Naive thymus-derived CD8-positive, alpha-beta T cell (primary cell): Measurements from ENCODE around the gene MEF2D. TPM values are rescaled to one million over a fixed set of nuclear protein-coding genes. Genes with fewer than 3 reads are reported as not detected.

ENCODE experiments used
- ATAC-seq, 2 donors: fragments of 150-1000 bp; cut with Tn5 transposase in 1 of 2; sonication (Bioruptor Pico), chemical (Tn5 transposase) in 1 of 2; 1 replicate in 1 of 2; 2 replicates in 1 of 2; pipeline ENCODE4 v1.10.0; 2021; ENCODE audit warnings: mild to moderate bottlenecking in 2 of 2, moderate library complexity in 2 of 2
- POLR2A ChIA-PET: fragments of 350-600 bp; sonication (Branson Sonifier 250); formaldehyde crosslinking; loops from one replicate; lab custom pipeline; 2021; ENCODE audit warnings: antibody characterized with exemption; lab: Charles Lee
- DNase-seq, 10 donors: peaks; one replicate each; pipeline versions ENCODE4 v3.0.0 to v3.0.0-alpha.2; 2020 to 2022
- H3K27ac Mint-ChIP-seq, 10 donors: one replicate each; pipeline ENCODE4 v1.8.0; 2020 to 2022; ENCODE audit warnings: mild to moderate bottlenecking in 10 of 10, mixed read lengths in 10 of 10, moderate library complexity in 4 of 10, inconsistent platforms in 1 of 10
- H3K27me3 Mint-ChIP-seq, 5 donors: one replicate each; pipeline ENCODE4 v1.8.0; 2021 to 2022; ENCODE audit warnings: mixed read lengths in 5 of 5
- H3K36me3 Mint-ChIP-seq, 3 donors: one replicate each; pipeline ENCODE4 v1.8.0; 2020 to 2022; ENCODE audit warnings: mixed read lengths in 3 of 3, mild to moderate bottlenecking in 2 of 3, inconsistent platforms in 1 of 3
- H3K4me1 Mint-ChIP-seq, 4 donors: one replicate each; pipeline ENCODE4 v1.8.0; 2021 to 2022; ENCODE audit warnings: mixed read lengths in 4 of 4
- H3K4me3 Mint-ChIP-seq, 10 donors: one replicate each; pipeline ENCODE4 v1.8.0; 2020 to 2022; ENCODE audit warnings: mild to moderate bottlenecking in 10 of 10, mixed read lengths in 10 of 10, moderate library complexity in 6 of 10, inconsistent platforms in 1 of 10
- H3K9me3 Mint-ChIP-seq, 9 donors: one replicate each; pipeline ENCODE4 v1.8.0; 2020 to 2022; ENCODE audit warnings: mixed read lengths in 9 of 9, mild to moderate bottlenecking in 3 of 9, inconsistent platforms in 1 of 9, moderate library complexity in 1 of 9
- microRNA-seq: library from miRNA; unstranded; fragments of <30 nt; microRNA quantifications from one replicate; pipeline ENCODE4 v1.2.0, GENCODE V29; 2022; ENCODE audit warnings: borderline microRNAs expressed
- polyA plus RNA-seq, 3 donors: library from polyadenylated mRNA; unstranded; fragments of 300-500 nt; fragmentation: Illumina TruSeq; gene quantifications; one replicate each; pipeline ENCODE4 v1.2.3, GENCODE V29; 2021
- total RNA-seq, 8 experiments: library from RNA in 2 of 8; stranded (reverse) in 2 of 8; gene quantifications; one replicate each; pipeline ENCODE4 v1.2.3 and lab custom pipeline; 2021 to 2026

MEF2D gene
- total and polyA plus RNA-seq, 5 experiments from 2014 or later = 6.4 to 73.2 (median 12.6) TPM

- Mint-ChIP-seq H3K4me1 (peaks cover 11 to 29% (median 24%) of the 10 kb centered on the region in 4 donors), H3K9me3 (no peaks in the 10 kb centered on the region), H3K36me3 (no peaks in the 10 kb centered on the region), H3K4me3 (peak overlapping the region; percentile 84 to 97 (median 90)), H3K27me3 (peaks cover 41 to 96% (median 70%) of the 10 kb centered on the region in 5 donors), H3K27ac (peak overlapping the region; percentile 51 to 92 (median 75))
- ATAC-seq = peak; percentile 71 to 79
- POLR2A ChIA-PET = interaction anchor here (0.6 kb wide), 3 partner anchors 65 to 1111 kb away, joined by 3 to 4 read pairs (median 4); no protein-coding TSS in a partner anchor
- DNase-seq = peak in 9 of 10 donors; percentile 12 to 59 (median 33)
Observed at GRCh38 chr1:156420205-156421061, 80.1 kb downstream of the MEF2D start.

- DNase-seq = peak in 9 of 10 donors; percentile 30 to 71 (median 52)
- H3K27me3 Mint-ChIP-seq = peaks cover 42 to 97% (median 72%) of the 10 kb centered on the region in 5 donors
Observed at GRCh38 chr1:156419854-156420204, 80.7 kb downstream of the MEF2D start.

GRCh38 chr1:156418416-156419070 lies 82.0 kb downstream of the MEF2D start:
- ATAC-seq = no peak
- H3K27me3 Mint-ChIP-seq = peaks cover 40 to 97% (median 69%) of the 10 kb centered on the region in 5 donors
- peaks cover 11 to 29% (median 24%) of the 10 kb centered on the region in 4 donors for H3K4me1 Mint-ChIP-seq
- no peaks in the 10 kb centered on the region for H3K9me3 Mint-ChIP-seq
- peaks cover 0 to 2% (median 0%) of the 10 kb centered on the region in 3 donors for H3K36me3 Mint-ChIP-seq
- POLR2A ChIA-PET = interaction anchor here (0.7 kb wide), 1 partner anchor 15 kb away, joined by 3 read pairs; no protein-coding TSS in a partner anchor
- DNase-seq = no peak
- H3K27ac Mint-ChIP-seq = no peak overlapping the region
- peak overlapping the region in 3 of 10 donors; percentile 45 to 91 (median 90) for H3K4me3 Mint-ChIP-seq

More at GRCh38 chr1:156419854-156420204, 80.7 kb downstream of the MEF2D start:
- no peaks in the 10 kb centered on the region for H3K9me3 Mint-ChIP-seq
- ATAC-seq = peak; percentile 69 to 72
- POLR2A ChIA-PET = interaction anchor here (0.6 kb wide), 2 partner anchors 65 to 629 kb away, joined by 3 to 4 read pairs; no protein-coding TSS in a partner anchor
- no peaks in the 10 kb centered on the region for H3K36me3 Mint-ChIP-seq
- peak overlapping the region in 9 of 10 donors; percentile 51 to 92 (median 77) for H3K27ac Mint-ChIP-seq
- peak overlapping the region; percentile 84 to 97 (median 90) for H3K4me3 Mint-ChIP-seq
- H3K4me1 Mint-ChIP-seq = peaks cover 11 to 29% (median 24%) of the 10 kb centered on the region in 4 donors

GRCh38 chr1:156417401-156418020 lies 83.1 kb downstream of the MEF2D start:
- POLR2A ChIA-PET = no interaction called here
- H3K4me1 Mint-ChIP-seq = peaks cover 11 to 29% (median 24%) of the 10 kb centered on the region in 4 donors
- H3K9me3 Mint-ChIP-seq = no peaks in the 10 kb centered on the region
- DNase-seq = no peak
- peaks cover 0 to 2% (median 0%) of the 10 kb centered on the region in 3 donors for H3K36me3 Mint-ChIP-seq
- H3K27ac Mint-ChIP-seq = no peak overlapping the region
- H3K4me3 Mint-ChIP-seq = no peak overlapping the region
- ATAC-seq = no peak
- peaks cover 35 to 97% (median 63%) of the 10 kb centered on the region in 5 donors for H3K27me3 Mint-ChIP-seq

GRCh38 chr1:156416993-156417392 lies 83.6 kb downstream of the MEF2D start:
- peaks cover 0 to 2% (median 0%) of the 10 kb centered on the region in 3 donors for H3K36me3 Mint-ChIP-seq
- peaks cover 33 to 93% (median 60%) of the 10 kb centered on the region in 5 donors for H3K27me3 Mint-ChIP-seq
- no peak for DNase-seq
- H3K4me3 Mint-ChIP-seq = no peak overlapping the region
- peaks cover 10 to 27% (median 22%) of the 10 kb centered on the region in 4 donors for H3K4me1 Mint-ChIP-seq
- ATAC-seq = no peak
- no peak overlapping the region for H3K27ac Mint-ChIP-seq
- POLR2A ChIA-PET = no interaction called here
- H3K9me3 Mint-ChIP-seq = no peaks in the 10 kb centered on the region

GRCh38 chr1:156414461-156415064 lies 86.0 kb downstream of the MEF2D start:
- DNase-seq = no peak
- Mint-ChIP-seq H3K4me1 (peaks cover under 1 to 6% (median 3%) of the 10 kb centered on the region in 4 donors), H3K4me3 (no peak overlapping the region), H3K9me3 (no peaks in the 10 kb centered on the region), H3K27me3 (peaks cover 38 to 94% (median 55%) of the 10 kb centered on the region in 5 donors), H3K36me3 (peaks cover 0 to 2% (median 0%) of the 10 kb centered on the region in 3 donors), H3K27ac (no peak overlapping the region)
- POLR2A ChIA-PET = no interaction called here
- ATAC-seq = no peak

Small RNAs within 50 kb of the gene (microRNA-seq; reads per million reads assigned to microRNA genes)
- not detected for gene MIR9-1

Other genes with a start within 250 kb of the MEF2D start
- 10 to 100 TPM; 66.7 to 68.9 TPM for gene SMG5, start 217.9 kb downstream of the MEF2D start, total RNA-seq
- 10 to 100 TPM in 2 of 3 donors, 1 to 10 TPM in 1; 9.5 to 28.4 (median 11.1) TPM for gene SMG5, start 217.9 kb downstream of the MEF2D start, polyA plus RNA-seq
- gene TMEM79, start 216.4 kb downstream of the MEF2D start, total RNA-seq = 10 to 100 TPM; 15.0 to 15.6 TPM
- 1 to 10 TPM; 2.5 to 9.6 (median 4.8) TPM for gene TMEM79, start 216.4 kb downstream of the MEF2D start, polyA plus RNA-seq
- 10 to 100 TPM; 22.1 to 23.3 TPM for gene GLMP, start 205.1 kb downstream of the MEF2D start, total RNA-seq
- 10 to 100 TPM; 12.1 to 22.2 (median 17.3) TPM for gene GLMP, start 205.1 kb downstream of the MEF2D start, polyA plus RNA-seq
- gene VHLL, start 201.5 kb downstream of the MEF2D start, total RNA-seq = under 1 TPM in 1 of 2 experiments, not detected in 1; 0.78 TPM
- gene VHLL, start 201.5 kb downstream of the MEF2D start, polyA plus RNA-seq = not detected
- 100 to 1,000 TPM; 142 to 154 TPM for gene CCT3, start 162.5 kb downstream of the MEF2D start, total RNA-seq
- gene CCT3, start 162.5 kb downstream of the MEF2D start, polyA plus RNA-seq = 100 to 1,000 TPM; 232 to 270 (median 263) TPM
- not detected for gene TSACC, start 162.2 kb downstream of the MEF2D start, total RNA-seq
- gene TSACC, start 162.2 kb downstream of the MEF2D start, polyA plus RNA-seq = 1 to 10 TPM in 1 of 3 donors, under 1 TPM in 2; 0.40 to 2.2 (median 0.83) TPM
- gene RHBG, start 131.6 kb downstream of the MEF2D start, total RNA-seq = not detected
- not detected for gene RHBG, start 131.6 kb downstream of the MEF2D start, polyA plus RNA-seq
- gene IQGAP3, start 71.8 kb upstream of the MEF2D start, total RNA-seq = under 1 TPM in 1 of 2 experiments, not detected in 1; 0.08 TPM
- not detected for gene IQGAP3, start 71.8 kb upstream of the MEF2D start, polyA plus RNA-seq
- gene TTC24, start 78.9 kb upstream of the MEF2D start, total RNA-seq = 10 to 100 TPM; 41.3 to 44.3 TPM
- gene TTC24, start 78.9 kb upstream of the MEF2D start, polyA plus RNA-seq = 1 to 10 TPM; 3.8 to 6.7 (median 6.7) TPM
- gene NAXE, start 91.0 kb upstream of the MEF2D start, total RNA-seq = 10 to 100 TPM; 39.7 to 42.1 TPM
- gene NAXE, start 91.0 kb upstream of the MEF2D start, polyA plus RNA-seq = 100 to 1,000 TPM in 2 of 3 donors, 10 to 100 TPM in 1; 85.6 to 124 (median 103) TPM
- gene GPATCH4, start 100.7 kb upstream of the MEF2D start, total RNA-seq = 10 to 100 TPM; 44.2 to 45.1 TPM
- gene GPATCH4, start 100.7 kb upstream of the MEF2D start, polyA plus RNA-seq = 10 to 100 TPM; 27.3 to 70.4 (median 42.0) TPM
- under 1 TPM; 0.39 to 0.58 TPM for gene HAPLN2, start 118.6 kb upstream of the MEF2D start, total RNA-seq
- not detected for gene HAPLN2, start 118.6 kb upstream of the MEF2D start, polyA plus RNA-seq
- not detected for gene BCAN, start 141.3 kb upstream of the MEF2D start, total RNA-seq
- gene BCAN, start 141.3 kb upstream of the MEF2D start, polyA plus RNA-seq = not detected
- not detected for gene NES, start 176.6 kb upstream of the MEF2D start, total RNA-seq
- not detected for gene NES, start 176.6 kb upstream of the MEF2D start, polyA plus RNA-seq
- 1 to 10 TPM in 1 of 2 experiments, under 1 TPM in 1; 0.44 to 2.9 TPM for gene CRABP2, start 204.8 kb upstream of the MEF2D start, total RNA-seq
- not detected for gene CRABP2, start 204.8 kb upstream of the MEF2D start, polyA plus RNA-seq
- gene METTL25B, start 227.7 kb upstream of the MEF2D start, total RNA-seq = 10 to 100 TPM; 33.6 to 39.3 TPM
- 1 to 10 TPM; 2.3 to 6.7 (median 5.6) TPM for gene METTL25B, start 227.7 kb upstream of the MEF2D start, polyA plus RNA-seq
- 10 to 100 TPM; 45.0 to 50.3 TPM for gene ISG20L2, start 228.0 kb upstream of the MEF2D start, total RNA-seq
- gene ISG20L2, start 228.0 kb upstream of the MEF2D start, polyA plus RNA-seq = 10 to 100 TPM; 20.0 to 23.4 (median 20.7) TPM
- gene MRPL24, start 240.3 kb upstream of the MEF2D start, total RNA-seq = 10 to 100 TPM; 49.7 to 56.9 TPM
- 100 to 1,000 TPM in 2 of 3 donors, 10 to 100 TPM in 1; 98.6 to 109 (median 103) TPM for gene MRPL24, start 240.3 kb upstream of the MEF2D start, polyA plus RNA-seq